Neuron (in vitro differentiated cells): ENCODE measurements around the gene RCC1.
"Not testable (repeated sequence)": the region's sequence is repeated elsewhere in the genome, so short reads cannot be mapped to it uniquely, and the experiment has no call there.

Source experiments
- H2AFZ ChIP-seq: one replicate; pipeline ENCODE4 v1.6.1; 2013; ENCODE audit warnings: low read depth, mild to moderate bottlenecking, inconsistent platforms, low read length, moderate library complexity
- H3K27me3 ChIP-seq: one replicate; pipeline ENCODE4 v1.6.1; 2013; ENCODE audit warnings: low read length; ENCODE audit not compliant: insufficient read depth
- H3K36me3 ChIP-seq: one replicate; pipeline ENCODE4 v1.6.1; 2013; ENCODE audit warnings: low read length; ENCODE audit not compliant: insufficient read depth
- H3K4me1 ChIP-seq: one replicate; pipeline ENCODE4 v1.6.1; 2013; ENCODE audit warnings: low read length; ENCODE audit not compliant: insufficient read depth
- H3K4me3 ChIP-seq: 2 replicates; pipeline ENCODE4 v1.5.1; 2013; ENCODE audit warnings: mild to moderate bottlenecking, low read length, moderate library complexity
- H3K9me3 ChIP-seq: one replicate; pipeline ENCODE4 v1.6.1; 2013; ENCODE audit warnings: low read length

RCC1 gene

DNA sequence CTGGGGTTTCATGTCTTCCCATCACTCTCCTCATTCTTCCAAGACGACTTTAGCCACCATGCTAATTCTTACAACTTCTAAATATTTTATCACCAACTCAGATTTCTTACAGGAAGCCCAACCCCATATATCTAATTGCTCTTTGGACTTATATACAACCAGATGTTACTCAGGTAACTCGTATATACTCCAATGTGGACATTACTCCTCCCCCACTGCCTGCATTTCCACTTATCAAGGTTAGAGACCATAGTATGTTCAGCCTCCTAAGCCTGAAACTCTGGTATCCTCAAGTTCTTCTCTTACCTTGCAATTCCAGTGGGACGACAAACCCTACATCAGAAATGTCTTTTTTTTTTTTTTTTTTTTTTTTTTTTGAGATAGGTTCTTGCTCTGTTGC, 2.7 kb upstream of the RCC1 start:
- H3K27me3 ChIP-seq: no peaks in the 10 kb centered on the region
- H3K36me3 ChIP-seq: peaks cover 19% of the 10 kb centered on the region
- no peak overlapping the region for H3K4me3 ChIP-seq
- H3K4me1 ChIP-seq: peaks cover 14% of the 10 kb centered on the region
- H3K9me3 ChIP-seq: no peaks in the 10 kb centered on the region
- H2AFZ ChIP-seq: no peak overlapping the region

DNA sequence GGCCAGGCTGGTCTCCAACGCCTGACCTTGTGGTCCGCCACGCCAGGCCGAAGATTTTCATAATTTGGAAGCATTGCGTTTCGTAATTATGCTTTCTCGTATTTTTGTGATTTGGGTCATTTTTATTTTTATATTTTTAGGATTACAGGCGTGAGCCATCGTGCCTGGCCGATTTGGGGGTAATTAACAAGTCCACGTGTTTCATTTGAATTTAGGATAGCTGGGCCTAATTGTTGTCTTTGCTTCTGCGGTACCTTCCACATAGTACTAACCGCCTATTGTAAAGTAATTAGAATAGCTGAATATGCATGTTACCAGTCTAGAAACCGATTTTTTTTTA, 1.0 kb downstream of the RCC1 start:
- H2AFZ ChIP-seq: no peak overlapping the region
- H3K9me3 ChIP-seq: no peaks in the 10 kb centered on the region
- no peaks in the 10 kb centered on the region for H3K27me3 ChIP-seq
- H3K4me1 ChIP-seq: peaks cover 20% of the 10 kb centered on the region
- peaks cover 42% of the 10 kb centered on the region for H3K36me3 ChIP-seq
- peak overlapping the region; percentile 95 for H3K4me3 ChIP-seq

DNA sequence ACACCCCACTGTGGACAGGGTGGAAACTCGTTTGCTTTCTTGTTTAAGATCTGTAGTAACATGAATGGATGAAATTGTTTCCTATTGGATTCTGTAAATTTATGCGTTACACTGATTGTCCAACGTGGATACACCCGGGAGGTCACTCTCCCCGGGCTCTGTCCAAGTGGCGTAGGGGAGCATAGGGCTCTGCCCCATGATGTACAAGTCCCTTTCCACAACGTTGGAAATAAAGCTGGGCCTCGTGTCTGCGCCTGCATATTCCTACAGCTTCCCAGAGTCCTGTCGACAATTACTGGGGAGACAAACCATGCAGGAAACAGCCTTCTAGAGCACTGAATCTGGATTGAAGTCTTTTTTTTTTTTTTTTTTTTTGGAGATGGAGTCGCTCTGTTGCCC, 1.4 kb downstream of the RCC1 start:
- Histone ChIP-seq H3K27me3 (no peaks in the 10 kb centered on the region), H2AFZ (no peak overlapping the region), H3K9me3 (no peaks in the 10 kb centered on the region), H3K36me3 (peaks cover 45% of the 10 kb centered on the region), H3K4me1 (peaks cover 20% of the 10 kb centered on the region), H3K4me3 (peak overlapping the region; percentile 95)

DNA sequence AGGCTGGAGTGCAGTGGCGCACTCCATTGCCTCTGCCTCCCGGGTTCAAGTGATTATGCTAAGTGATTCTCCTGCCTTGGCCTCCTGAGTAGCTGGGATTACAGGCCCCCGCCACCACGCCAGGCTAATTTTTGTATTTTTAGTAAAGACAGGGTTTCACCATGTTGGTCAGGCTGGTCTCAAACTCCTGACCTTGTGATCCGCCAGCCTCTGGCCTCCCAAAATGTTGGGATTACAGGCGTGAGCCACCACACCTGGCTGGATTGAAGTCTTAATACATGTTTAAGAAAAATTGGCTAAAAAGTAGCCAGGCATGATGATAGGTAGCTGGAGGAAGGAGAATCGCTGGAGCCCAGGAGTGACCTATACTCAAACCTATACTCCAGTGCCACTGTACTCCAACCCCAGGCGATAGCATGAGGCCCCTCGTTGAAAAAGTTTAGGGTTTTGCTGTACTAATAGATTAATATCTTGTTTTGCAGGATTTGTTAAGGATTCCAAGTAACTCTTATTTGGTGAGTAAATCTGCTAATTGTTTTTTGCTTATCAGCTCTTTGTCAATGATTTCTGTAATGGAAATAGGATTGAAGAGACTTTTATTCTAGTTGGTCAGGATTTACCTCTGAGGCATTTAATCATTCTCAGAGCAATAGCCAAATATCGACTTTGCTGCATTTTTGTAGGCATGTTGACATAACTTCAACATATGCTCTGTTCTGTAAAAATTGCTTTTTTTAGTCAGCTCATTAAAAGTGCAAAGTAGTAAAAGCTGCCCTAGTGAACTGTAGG, 2.0 kb downstream of the RCC1 start:
- Histone ChIP-seq H3K9me3 (no peaks in the 10 kb centered on the region), H3K4me1 (peaks cover 20% of the 10 kb centered on the region), H3K27me3 (no peaks in the 10 kb centered on the region), H3K4me3 (peak overlapping the region; percentile 95), H3K36me3 (peaks cover 48% of the 10 kb centered on the region), H2AFZ (no peak overlapping the region)

DNA sequence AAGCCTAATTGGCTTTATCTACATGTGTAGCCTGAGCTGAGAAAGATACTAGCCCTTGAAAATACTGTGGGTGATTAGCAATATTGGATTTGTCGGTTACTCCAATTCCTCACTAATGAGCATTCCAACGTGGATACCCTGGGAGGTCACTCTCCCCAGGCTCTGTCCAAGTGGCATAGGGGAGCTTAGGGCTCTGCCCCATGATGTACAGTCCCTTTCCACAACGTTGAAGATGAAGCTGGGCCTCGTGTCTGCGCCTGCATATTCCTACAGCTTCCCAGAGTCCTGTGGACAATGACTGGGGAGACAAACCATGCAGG, 2.6 kb downstream of the RCC1 start:
- peak overlapping the region; percentile 95 for H3K4me3 ChIP-seq
- H3K9me3 ChIP-seq: no peaks in the 10 kb centered on the region
- no peak overlapping the region for H2AFZ ChIP-seq
- no peaks in the 10 kb centered on the region for H3K27me3 ChIP-seq
- H3K36me3 ChIP-seq: peaks cover 53% of the 10 kb centered on the region
- peaks cover 20% of the 10 kb centered on the region for H3K4me1 ChIP-seq

DNA sequence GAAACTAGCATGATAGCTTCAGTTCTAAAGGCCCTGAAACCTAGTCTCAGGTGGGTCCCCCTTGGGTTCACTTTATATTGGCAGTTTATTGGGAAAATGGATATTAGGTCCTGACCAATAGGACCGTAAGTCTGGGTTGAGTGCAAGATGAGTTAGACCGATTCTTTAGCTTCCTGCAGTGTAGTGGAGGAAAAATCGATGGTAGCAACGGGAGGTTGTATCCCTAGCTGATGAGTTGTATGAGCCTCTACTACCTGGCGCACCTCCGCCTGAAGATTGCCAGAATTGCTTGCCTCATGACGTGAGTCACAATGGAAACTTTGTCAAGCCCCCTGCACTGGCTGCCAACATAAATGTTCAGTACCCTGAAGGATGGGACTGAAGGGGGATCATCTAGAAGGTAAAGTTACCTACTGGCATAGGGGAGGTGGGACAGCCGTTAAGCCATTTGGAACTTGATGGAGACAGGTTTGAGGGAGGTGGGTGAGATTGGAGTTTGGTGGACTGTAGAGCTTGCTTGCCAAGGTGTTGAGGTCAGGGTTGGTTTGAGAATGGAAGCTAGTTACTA, 3.9 kb downstream of the RCC1 start:
- H3K36me3 ChIP-seq: peaks cover 53% of the 10 kb centered on the region
- no peak overlapping the region for H2AFZ ChIP-seq
- no peak overlapping the region for H3K4me3 ChIP-seq
- peaks cover 20% of the 10 kb centered on the region for H3K4me1 ChIP-seq
- no peaks in the 10 kb centered on the region for H3K9me3 ChIP-seq
- no peaks in the 10 kb centered on the region for H3K27me3 ChIP-seq

DNA sequence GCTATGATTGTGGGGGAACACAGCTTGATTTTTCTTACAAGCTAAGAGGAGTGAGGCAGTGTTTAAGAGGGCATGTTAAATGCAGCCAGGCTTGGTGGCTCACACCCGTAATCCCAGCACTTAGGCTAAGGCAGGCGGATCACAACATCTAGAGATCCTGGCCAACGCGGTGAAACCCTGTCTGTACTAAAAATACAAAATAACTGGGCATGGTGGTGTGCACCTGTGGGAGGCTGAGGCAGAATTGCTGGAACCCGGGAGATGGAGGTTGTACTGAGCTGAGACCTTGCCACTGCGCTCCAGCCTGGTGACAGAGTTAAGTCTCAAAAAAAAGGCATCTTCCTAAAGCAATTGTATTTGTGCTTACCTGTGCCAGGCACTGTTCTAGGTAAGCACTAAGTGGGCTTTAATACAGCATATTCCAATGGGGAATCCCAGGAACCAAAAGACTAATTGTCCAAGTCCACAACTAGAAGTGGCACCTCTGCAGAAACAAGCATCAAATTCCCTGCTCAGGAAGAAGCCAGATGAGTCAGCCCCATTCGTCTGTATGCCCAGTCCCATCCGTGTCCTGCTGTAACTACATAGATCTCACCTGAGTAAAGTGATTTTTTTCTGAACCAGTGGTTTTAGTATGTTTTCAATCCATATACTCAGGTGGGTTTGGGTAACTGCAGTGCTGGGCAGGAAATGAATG, 4.6 kb downstream of the RCC1 start:
- H3K4me1 ChIP-seq: peaks cover 20% of the 10 kb centered on the region
- no peak overlapping the region for H2AFZ ChIP-seq
- no peak overlapping the region for H3K4me3 ChIP-seq
- H3K36me3 ChIP-seq: peaks cover 53% of the 10 kb centered on the region
- H3K27me3 ChIP-seq: no peaks in the 10 kb centered on the region
- no peaks in the 10 kb centered on the region for H3K9me3 ChIP-seq

DNA sequence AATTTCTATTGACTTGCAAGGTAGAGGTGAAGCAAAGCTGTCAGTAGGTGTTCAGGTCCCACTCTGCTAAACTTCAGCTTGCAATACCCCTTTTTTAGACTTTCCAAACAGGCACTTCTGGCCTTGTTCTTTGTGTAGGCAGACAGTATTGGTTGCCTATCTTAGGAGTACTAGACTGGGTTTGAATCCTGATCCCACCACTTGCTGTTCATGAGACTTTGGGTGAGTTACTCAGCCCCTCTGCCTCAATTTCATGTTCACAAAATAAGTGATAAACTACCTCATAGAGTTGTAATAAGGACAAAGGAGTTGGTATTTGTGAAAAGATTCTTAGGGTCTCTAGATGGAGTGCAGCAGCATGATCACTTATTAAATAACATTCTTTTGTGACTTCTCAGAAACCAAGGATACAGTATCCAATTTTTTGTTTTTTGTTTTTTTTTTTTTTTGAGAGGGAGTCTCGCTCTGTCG, 5.2 kb downstream of the RCC1 start:
- Histone ChIP-seq H3K9me3 (no peaks in the 10 kb centered on the region), H2AFZ (no peak overlapping the region), H3K27me3 (no peaks in the 10 kb centered on the region), H3K4me3 (no peak overlapping the region), H3K36me3 (peaks cover 53% of the 10 kb centered on the region), H3K4me1 (peaks cover 20% of the 10 kb centered on the region)

DNA sequence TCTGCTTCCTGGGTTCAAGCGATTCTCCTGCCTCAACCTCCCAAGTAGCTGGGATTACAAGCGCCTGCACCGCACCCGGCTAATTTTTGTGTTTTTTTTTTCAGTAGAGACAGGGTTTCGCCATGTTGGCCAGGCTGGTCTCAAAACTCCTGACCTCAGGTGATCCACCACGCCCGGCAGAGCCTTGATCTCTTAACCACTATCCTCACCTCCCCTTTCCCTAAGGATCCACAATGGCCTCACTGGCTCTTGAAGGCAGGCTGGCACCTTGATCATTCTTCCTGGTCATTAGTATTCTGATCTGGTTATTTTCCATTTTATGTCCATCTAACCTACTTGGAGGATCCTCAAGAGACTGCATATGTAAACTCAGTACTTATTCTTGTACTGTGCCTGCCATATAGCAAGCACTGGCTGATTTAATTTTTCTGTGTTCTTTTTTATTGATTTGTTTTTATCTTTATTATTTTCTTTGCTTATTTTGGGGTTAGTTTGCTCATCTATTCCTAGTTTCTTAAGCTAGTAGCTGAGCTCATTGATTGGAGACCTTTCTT, 6.3 kb downstream of the RCC1 start:
- Histone ChIP-seq H2AFZ (no peak overlapping the region), H3K27me3 (no peaks in the 10 kb centered on the region), H3K4me3 (no peak overlapping the region), H3K36me3 (peaks cover 50% of the 10 kb centered on the region), H3K4me1 (peaks cover 15% of the 10 kb centered on the region), H3K9me3 (no peaks in the 10 kb centered on the region)

DNA sequence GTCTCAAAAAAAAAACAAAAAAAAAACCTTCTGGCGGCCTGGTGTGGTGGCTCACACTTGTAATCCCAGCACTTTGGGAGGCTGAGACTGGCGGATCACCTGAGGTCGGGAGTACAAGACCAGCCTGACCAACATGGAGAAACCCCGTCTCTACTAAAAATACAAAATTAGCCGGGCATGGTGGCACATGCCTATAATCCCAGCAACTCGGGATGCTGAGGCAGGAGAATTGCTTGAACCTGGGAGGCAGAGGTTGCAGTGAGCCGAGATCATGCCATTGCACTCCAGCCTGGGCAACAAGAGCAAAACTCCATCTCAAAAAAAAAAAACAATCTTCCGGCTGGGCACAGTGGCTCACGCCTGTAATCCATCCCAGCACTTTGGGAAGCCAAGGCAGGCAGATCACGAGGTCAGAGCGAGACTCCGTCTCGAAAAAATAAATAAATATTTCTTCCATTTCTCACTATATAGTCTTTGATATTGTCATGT, 8.6 kb downstream of the RCC1 start:
- not testable (repeated sequence) for H3K27me3 ChIP-seq, H3K4me3 ChIP-seq, H2AFZ ChIP-seq, H3K9me3 ChIP-seq
- H3K4me1 ChIP-seq: peaks cover 11% of the 10 kb centered on the region
- H3K36me3 ChIP-seq: peaks cover 28% of the 10 kb centered on the region

DNA sequence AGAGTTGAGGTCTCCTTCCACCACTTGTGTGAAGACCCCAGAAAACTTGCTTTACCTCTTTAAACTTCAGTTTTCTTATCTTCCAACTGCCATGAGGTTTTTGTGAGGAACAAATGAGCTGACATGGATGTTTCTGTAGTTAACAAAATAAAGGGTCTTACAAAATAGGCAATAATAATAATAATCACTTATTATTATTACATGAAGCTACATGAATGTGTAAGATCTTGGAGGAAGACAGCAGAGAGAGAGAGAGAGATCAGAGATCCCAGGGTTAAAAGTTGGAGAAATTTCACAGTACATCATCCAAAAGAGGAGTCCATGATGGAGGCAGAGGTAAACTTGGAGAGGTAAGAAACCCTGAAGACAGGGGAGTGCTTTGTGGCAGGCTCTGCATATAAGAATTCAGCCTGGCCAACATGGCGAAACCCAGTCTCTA, 10.7 kb downstream of the RCC1 start:
- Histone ChIP-seq H2AFZ (no peak overlapping the region), H3K9me3 (no peaks in the 10 kb centered on the region), H3K36me3 (peaks cover 11% of the 10 kb centered on the region), H3K4me1 (peaks cover 11% of the 10 kb centered on the region), H3K4me3 (no peak overlapping the region), H3K27me3 (no peaks in the 10 kb centered on the region)

DNA sequence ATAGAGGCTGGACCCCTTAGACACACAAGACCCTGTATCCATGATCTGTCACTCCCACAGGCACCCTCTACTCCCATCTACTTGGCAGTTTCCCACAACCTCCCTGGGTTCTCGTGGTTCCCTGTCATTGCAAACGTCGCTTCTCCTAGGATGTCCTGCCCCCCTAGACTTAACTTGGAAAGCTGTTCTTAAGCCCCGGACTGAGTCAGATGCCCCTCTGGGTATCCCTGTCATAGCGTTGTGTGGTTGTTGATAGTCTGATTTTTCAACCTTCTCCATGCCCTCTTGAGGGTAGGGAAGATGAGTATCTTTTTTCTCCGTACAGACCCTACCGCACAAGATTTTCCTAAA, 11.8 kb downstream of the RCC1 start:
- Histone ChIP-seq H3K4me3 (peak overlapping the region; percentile 93), H3K9me3 (no peaks in the 10 kb centered on the region), H2AFZ (peak overlapping the region; percentile 6), H3K27me3 (no peaks in the 10 kb centered on the region), H3K36me3 (peaks cover 12% of the 10 kb centered on the region), H3K4me1 (peaks cover 11% of the 10 kb centered on the region)
